PC-9 (cell line): ENCODE data around the gene DAB1.

Experiments
- EZH2 ChIP-seq: fragments of 200-600 bp; sonication (generic); IDR thresholded peaks from 2 replicates; pipeline ENCODE4 v1.8.0; 2017; ENCODE audit warnings: antibody characterized with exemption, low read depth
- TF ChIP-seq, protein P1 (sequence below): fragments of 200-600 bp; sonication (generic); conservative IDR thresholded peaks from 2 replicates; pipeline ENCODE4 v1.6.1; 2017; ENCODE audit warnings: mixed run types, antibody characterized with exemption, mild to moderate bottlenecking, moderate library complexity

- TF ChIP-seq, protein P1, sequence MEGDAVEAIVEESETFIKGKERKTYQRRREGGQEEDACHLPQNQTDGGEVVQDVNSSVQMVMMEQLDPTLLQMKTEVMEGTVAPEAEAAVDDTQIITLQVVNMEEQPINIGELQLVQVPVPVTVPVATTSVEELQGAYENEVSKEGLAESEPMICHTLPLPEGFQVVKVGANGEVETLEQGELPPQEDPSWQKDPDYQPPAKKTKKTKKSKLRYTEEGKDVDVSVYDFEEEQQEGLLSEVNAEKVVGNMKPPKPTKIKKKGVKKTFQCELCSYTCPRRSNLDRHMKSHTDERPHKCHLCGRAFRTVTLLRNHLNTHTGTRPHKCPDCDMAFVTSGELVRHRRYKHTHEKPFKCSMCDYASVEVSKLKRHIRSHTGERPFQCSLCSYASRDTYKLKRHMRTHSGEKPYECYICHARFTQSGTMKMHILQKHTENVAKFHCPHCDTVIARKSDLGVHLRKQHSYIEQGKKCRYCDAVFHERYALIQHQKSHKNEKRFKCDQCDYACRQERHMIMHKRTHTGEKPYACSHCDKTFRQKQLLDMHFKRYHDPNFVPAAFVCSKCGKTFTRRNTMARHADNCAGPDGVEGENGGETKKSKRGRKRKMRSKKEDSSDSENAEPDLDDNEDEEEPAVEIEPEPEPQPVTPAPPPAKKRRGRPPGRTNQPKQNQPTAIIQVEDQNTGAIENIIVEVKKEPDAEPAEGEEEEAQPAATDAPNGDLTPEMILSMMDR, result no peak
- TF ChIP-seq EZH2, result no peak
Measured at GRCh38 chr1:57381426-57381825, 42.4 kb downstream of the DAB1 start.
